Measurements from ENCODE around the gene GLI2.

DNA sequence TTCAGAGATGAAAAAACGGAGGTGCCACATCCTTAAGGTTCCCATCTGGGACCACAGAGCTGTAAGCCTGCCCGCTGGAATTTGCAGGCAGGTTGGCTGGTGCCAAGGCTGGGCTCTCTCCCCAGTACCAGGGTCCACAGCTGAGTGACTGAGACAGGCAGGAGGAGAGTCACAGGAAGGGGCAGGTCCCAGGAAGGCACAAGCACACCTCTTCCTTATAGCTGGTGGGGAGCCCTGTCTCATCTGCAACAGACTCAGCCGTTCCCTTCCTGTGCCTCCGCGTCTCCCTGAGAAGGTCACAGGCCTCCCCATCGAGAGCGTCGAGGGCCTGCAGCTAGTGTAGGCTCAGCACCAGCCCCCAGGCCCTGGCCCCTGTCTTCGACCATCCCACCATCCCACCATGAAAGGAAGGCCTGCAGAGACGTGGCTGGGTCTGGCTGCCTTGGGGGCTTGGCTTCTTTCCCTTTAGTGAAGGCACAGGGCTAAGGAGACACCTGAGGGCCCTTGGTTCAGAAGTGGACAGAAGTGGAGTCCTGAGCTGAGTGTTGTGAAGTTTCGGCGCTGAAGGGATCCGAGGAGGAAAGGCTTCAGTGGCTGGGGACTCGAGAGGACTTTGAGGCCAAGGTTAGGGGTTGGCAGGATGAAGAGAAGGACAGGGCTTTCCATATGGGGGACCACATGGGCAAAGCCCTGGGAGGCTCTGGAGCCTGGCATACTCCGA is 26.8 kb downstream of the GLI2 start:
- TF ChIP-seq, protein P1, sequence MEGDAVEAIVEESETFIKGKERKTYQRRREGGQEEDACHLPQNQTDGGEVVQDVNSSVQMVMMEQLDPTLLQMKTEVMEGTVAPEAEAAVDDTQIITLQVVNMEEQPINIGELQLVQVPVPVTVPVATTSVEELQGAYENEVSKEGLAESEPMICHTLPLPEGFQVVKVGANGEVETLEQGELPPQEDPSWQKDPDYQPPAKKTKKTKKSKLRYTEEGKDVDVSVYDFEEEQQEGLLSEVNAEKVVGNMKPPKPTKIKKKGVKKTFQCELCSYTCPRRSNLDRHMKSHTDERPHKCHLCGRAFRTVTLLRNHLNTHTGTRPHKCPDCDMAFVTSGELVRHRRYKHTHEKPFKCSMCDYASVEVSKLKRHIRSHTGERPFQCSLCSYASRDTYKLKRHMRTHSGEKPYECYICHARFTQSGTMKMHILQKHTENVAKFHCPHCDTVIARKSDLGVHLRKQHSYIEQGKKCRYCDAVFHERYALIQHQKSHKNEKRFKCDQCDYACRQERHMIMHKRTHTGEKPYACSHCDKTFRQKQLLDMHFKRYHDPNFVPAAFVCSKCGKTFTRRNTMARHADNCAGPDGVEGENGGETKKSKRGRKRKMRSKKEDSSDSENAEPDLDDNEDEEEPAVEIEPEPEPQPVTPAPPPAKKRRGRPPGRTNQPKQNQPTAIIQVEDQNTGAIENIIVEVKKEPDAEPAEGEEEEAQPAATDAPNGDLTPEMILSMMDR (IDR thresholded peaks at IDR 0.05; ENCODE audit: insufficient read depth, low read depth, low read length): no peak
- TF ChIP-seq EZH2 (IDR thresholded peaks at IDR 0.05; ENCODE audit: insufficient read depth, low read length): no peak

Data from astrocyte (in vitro differentiated cells and primary cell).